Sciatic nerve (tissue), 1 donor: Measurements from ENCODE around the gene HTRA1. TPM values are rescaled to one million over a fixed set of nuclear protein-coding genes. Genes with fewer than 3 reads are reported as not detected.

Source experiments
- microRNA-seq: library from miRNA; unstranded; fragments of <30 nt; microRNA quantifications from one replicate; pipeline ENCODE4 v1.2.0, GENCODE V29; 2020
- total RNA-seq: library from RNA; stranded (reverse); fragmentation: NEBNext Ultra II Directional; extraction: Animal tissue kit (Norgen Biotek cat#: 25700); gene quantifications from one replicate; pipeline ENCODE4 v1.2.1, GENCODE V29; 2021
- donor health status: DM: no; HTN: no; CAD: no.

Gene HTRA1
- total RNA-seq, 1 donor from 2014 or later: 123 TPM

Small RNAs within 50 kb of the gene (microRNA-seq; reads per million reads assigned to microRNA genes)
- gene MIR3941: 2.2 reads per million

Other genes with a start within 250 kb of the HTRA1 start
- gene BTBD16, start 190.3 kb upstream of the HTRA1 start, total RNA-seq: 0.89 TPM
- 41.2 TPM for gene PLEKHA1, start 86.8 kb upstream of the HTRA1 start, total RNA-seq
- not detected for gene ARMS2, start 6.9 kb upstream of the HTRA1 start, total RNA-seq
- gene DMBT1, start 99.2 kb downstream of the HTRA1 start, total RNA-seq: not detected
- not detected for gene C10orf120, start 238.3 kb downstream of the HTRA1 start, total RNA-seq